HepG2 (cell line): ENCODE measurements around the gene CHM. TPM values are rescaled to one million over a fixed set of nuclear protein-coding genes. Genes with fewer than 3 reads are reported as not detected.

Experiments used
- ARID5B ChIP-seq: IDR thresholded peaks from 2 replicates; pipeline ENCODE4 v1.4.0; 2020; ENCODE audit warnings: mild to moderate bottlenecking, missing genetic modification reagents
- HNF4G ChIP-seq, 2 experiments: sonication (generic) in 1 of 2; formaldehyde crosslinking in 1 of 2; IDR thresholded peaks; 2 replicates each; pipeline versions ENCODE4 v1.4.0 to v1.6.1; 2011 to 2020; ENCODE audit warnings: borderline replicate concordance in 2 of 2, low read depth in 2 of 2, mild to moderate bottlenecking in 2 of 2, low read length in 1 of 2, missing genetic modification reagents in 1 of 2, moderate library complexity in 1 of 2
- RARA ChIP-seq: IDR thresholded peaks from 2 replicates; pipeline ENCODE4 v1.6.1; 2016; ENCODE audit warnings: missing genetic modification reagents, missing compliant biosample characterization
- SAP130 ChIP-seq: IDR thresholded peaks from 2 replicates; pipeline ENCODE4 v1.6.1; 2016; ENCODE audit warnings: low read depth
- ZNF292 ChIP-seq: sonication (generic); formaldehyde crosslinking; IDR thresholded peaks from 2 replicates; pipeline ENCODE4 v1.8.1; 2022; ENCODE audit warnings: mild to moderate bottlenecking, low read depth, missing genetic modification reagents, borderline replicate concordance
- ZNF646 ChIP-seq: sonication (generic); formaldehyde crosslinking; IDR thresholded peaks from 2 replicates; pipeline ENCODE4 v1.9.0; 2021; ENCODE audit warnings: mild to moderate bottlenecking, missing genetic modification reagents
- ZNF687 ChIP-seq: sonication (generic); formaldehyde crosslinking; IDR thresholded peaks from 2 replicates; pipeline ENCODE4 v1.5.1; 2020; ENCODE audit warnings: mild to moderate bottlenecking, missing genetic modification reagents, moderate library complexity
- polyA plus RNA-seq, 8 experiments: library from polyadenylated mRNA; depleted of rRNA in 3 of 8; stranded (reverse) in 7 of 8; unstranded in 1 of 8; fragments of >200 nt; fragmentation: Illumina TruSeq in 4 of 8; extraction: Trizol in 4 of 8; gene quantifications; 2 replicates each; pipeline versions ENCODE4 v1.2.1 to v1.2.3, GENCODE V29; 2011 to 2016; ENCODE audit warnings: low read depth in 4 of 8, missing spikeins in 1 of 8, mixed read lengths in 1 of 8; ENCODE audit not compliant: insufficient read depth in 1 of 8
- total RNA-seq, 5 experiments: library from RNA; depleted of rRNA; stranded (reverse); fragments of >200 nt; fragmentation: Illumina TruSeq; extraction: Trizol; gene quantifications; 2 replicates each; pipeline ENCODE4 v1.2.3, GENCODE V29; 2016; ENCODE audit warnings: low read depth in 1 of 5

Gene CHM
- total and polyA plus RNA-seq, 2 of the 13 experiments (the other 11 are each of a cell fraction or from before 2014, with no cell fraction given): 15.1 to 15.5 TPM

GRCh38 chrX:86039625-86040568 lies 7.5 kb downstream of the CHM start (continued):
- peak; percentile 63; the same call in 1 of the 2 replicates for TF ChIP-seq ZNF646
- TF ChIP-seq ZNF292: 0 out of 2 replicates have a peak, but pooled peaks have one; percentile 25
- peak; percentile 46 for TF ChIP-seq SAP130 (CRISPR knock-in tag)
- 0 out of 2 replicates have a peak, but pooled peaks have one; percentile 22 for TF ChIP-seq RARA (CRISPR knock-in tag)
- TF ChIP-seq ZNF687 (CRISPR knock-in tag): peak; percentile 48; the same call in 1 of the 2 replicates
- peak; percentile 40; the same call in 1 of the 2 replicates for TF ChIP-seq HNF4G (IDR thresholded peaks at IDR 0.05; ENCODE audit: borderline replicate concordance, low read depth, low read length)
- TF ChIP-seq HNF4G (CRISPR knock-in tag; IDR thresholded peaks at IDR 0.05; ENCODE audit: borderline replicate concordance, low read depth): no peak
- 0 out of 2 replicates have a peak, but pooled peaks have one; percentile 26 for TF ChIP-seq ARID5B (CRISPR knock-in tag)
